ENCODE results near the gene COA5. TPM values are rescaled to one million over a fixed set of nuclear protein-coding genes. Genes with fewer than 3 reads are reported as not detected.
A peak's percentile ranks its signal among the peaks of the same experiment; 100 is the strongest.

The COA5 gene
- total RNA-seq, 2 experiments from 2014 or later, result 33.6 to 40.0 TPM

DNA sequence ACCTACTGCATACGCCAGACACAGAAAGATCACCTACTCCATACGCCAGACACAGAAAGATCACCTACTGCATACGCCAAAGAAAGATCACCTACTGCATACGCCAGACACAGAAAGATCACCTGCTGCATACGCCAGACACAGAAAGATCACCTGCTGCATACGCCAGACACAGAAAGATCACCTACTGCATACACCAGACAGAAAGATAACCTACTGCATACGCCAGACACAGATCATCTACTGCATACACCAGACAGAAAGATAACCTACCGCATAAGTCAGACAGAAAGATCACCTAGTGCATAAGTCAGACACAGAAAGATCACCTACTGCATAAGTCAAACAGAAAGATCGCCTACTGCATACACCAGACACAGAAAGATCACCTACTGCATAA lies 25.8 kb downstream of the COA5 start:
- TF ChIP-seq, protein P1, sequence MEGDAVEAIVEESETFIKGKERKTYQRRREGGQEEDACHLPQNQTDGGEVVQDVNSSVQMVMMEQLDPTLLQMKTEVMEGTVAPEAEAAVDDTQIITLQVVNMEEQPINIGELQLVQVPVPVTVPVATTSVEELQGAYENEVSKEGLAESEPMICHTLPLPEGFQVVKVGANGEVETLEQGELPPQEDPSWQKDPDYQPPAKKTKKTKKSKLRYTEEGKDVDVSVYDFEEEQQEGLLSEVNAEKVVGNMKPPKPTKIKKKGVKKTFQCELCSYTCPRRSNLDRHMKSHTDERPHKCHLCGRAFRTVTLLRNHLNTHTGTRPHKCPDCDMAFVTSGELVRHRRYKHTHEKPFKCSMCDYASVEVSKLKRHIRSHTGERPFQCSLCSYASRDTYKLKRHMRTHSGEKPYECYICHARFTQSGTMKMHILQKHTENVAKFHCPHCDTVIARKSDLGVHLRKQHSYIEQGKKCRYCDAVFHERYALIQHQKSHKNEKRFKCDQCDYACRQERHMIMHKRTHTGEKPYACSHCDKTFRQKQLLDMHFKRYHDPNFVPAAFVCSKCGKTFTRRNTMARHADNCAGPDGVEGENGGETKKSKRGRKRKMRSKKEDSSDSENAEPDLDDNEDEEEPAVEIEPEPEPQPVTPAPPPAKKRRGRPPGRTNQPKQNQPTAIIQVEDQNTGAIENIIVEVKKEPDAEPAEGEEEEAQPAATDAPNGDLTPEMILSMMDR (conservative IDR thresholded peaks at IDR 0.05; ENCODE audit: low read length), result no peak
- TF ChIP-seq EZH2phosphoT487 (IDR thresholded peaks at IDR 0.05; ENCODE audit: borderline replicate concordance, low read depth, low read length), result no peak
- peaks cover 5% of the 10 kb centered on the region; the same call in 1 of the 2 replicates for H3K36me3 ChIP-seq (ENCODE audit: insufficient read depth, low read length)
- CTCF ChIA-PET (ENCODE audit: unreplicated experiment), result no interaction called here
- H3K4me2 ChIP-seq (ENCODE audit: low read length), result no peak overlapping the region
- no peaks in the 10 kb centered on the region for H3K9me2 ChIP-seq (ENCODE audit: insufficient read depth, low read length)
- peaks cover 9% of the 10 kb centered on the region for H3K4me1 ChIP-seq (ENCODE audit: insufficient read depth, low read length, poor library complexity, severe bottlenecking)
- H3K9me3 ChIP-seq (ENCODE audit: low read length), result no peaks in the 10 kb centered on the region
- H3K4me3 ChIP-seq (ENCODE audit: low read depth, low read length, poor library complexity, severe bottlenecking), result no peak overlapping the region
- intact Hi-C loops (cut with micrococcal nuclease; ENCODE audit: unreplicated experiment), result no loop called here
- POLR2A ChIA-PET, result no interaction called here
- no peak overlapping the region for H2AFZ ChIP-seq (ENCODE audit: low read length)
- no peak for DNase-seq (ENCODE audit: low spot score)
- no peak overlapping the region for H3K27ac ChIP-seq (ENCODE audit: low read depth, low read length, poor library complexity, severe bottlenecking)
- no TSS peak for BruUV-seq (replicated peaks)
- H3K79me2 ChIP-seq (ENCODE audit: insufficient read depth, low read depth, low read length), result no peaks in the 10 kb centered on the region
- no peaks in the 10 kb centered on the region for H4K20me1 ChIP-seq (ENCODE audit: insufficient read depth, low read length)

DNA sequence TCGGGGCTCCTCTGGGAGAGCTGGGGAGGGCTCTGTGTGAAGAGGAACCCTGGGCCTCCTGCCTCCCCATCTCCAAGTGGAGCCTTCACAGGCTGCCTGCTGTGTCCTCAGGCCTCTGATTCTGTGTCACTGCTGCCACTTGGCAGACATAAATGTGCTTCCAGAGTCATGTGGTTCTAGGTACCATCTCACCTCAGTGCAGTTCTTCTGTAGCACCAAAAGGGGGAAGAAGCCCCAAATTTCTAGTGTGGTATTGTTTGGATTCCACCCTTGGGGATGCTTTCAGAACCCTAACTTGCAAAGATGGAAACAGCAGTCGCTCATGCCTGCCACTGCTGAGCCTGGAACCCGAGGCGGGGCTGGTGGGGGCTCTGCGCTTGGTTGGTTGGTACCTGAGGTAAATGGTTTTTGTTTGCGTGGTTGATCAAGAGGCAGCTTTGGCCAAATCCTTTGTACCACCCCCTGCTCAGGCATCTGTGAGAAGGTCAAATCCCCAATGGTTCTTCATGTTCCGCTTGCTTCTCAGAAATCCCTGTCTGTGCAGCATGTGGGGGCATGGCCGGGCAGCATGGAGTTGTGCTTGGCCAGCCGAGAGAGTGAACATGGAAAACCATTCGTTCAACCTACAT lies 27.5 kb downstream of the COA5 start:
- POLR2A ChIA-PET, result interaction anchor here (0.6 kb wide), 1 partner anchor 150 kb away, joined by 3 read pairs; no protein-coding TSS in a partner anchor
- no peaks in the 10 kb centered on the region for H3K9me3 ChIP-seq (ENCODE audit: low read length)
- H3K9me2 ChIP-seq (ENCODE audit: insufficient read depth, low read length), result no peaks in the 10 kb centered on the region
- TF ChIP-seq, protein P1 (conservative IDR thresholded peaks at IDR 0.05; ENCODE audit: low read length), result peak; percentile 22; the same call in 1 of the 2 replicates
- no peak for TF ChIP-seq EZH2phosphoT487 (IDR thresholded peaks at IDR 0.05; ENCODE audit: borderline replicate concordance, low read depth, low read length)
- H2AFZ ChIP-seq (ENCODE audit: low read length), result no peak overlapping the region
- H3K4me2 ChIP-seq (ENCODE audit: low read length), result 0 out of 2 replicates have a peak overlapping the region, but pooled peaks have one; percentile 10
- peaks cover 9% of the 10 kb centered on the region for H3K4me1 ChIP-seq (ENCODE audit: insufficient read depth, low read length, poor library complexity, severe bottlenecking)
- DNase-seq (ENCODE audit: low spot score), result no peak
- no peaks in the 10 kb centered on the region for H3K79me2 ChIP-seq (ENCODE audit: insufficient read depth, low read depth, low read length)
- peaks cover 5% of the 10 kb centered on the region; the same call in 1 of the 2 replicates for H3K36me3 ChIP-seq (ENCODE audit: insufficient read depth, low read length)
- no peaks in the 10 kb centered on the region for H4K20me1 ChIP-seq (ENCODE audit: insufficient read depth, low read length)
- CTCF ChIA-PET (ENCODE audit: unreplicated experiment), result no interaction called here
- H3K27ac ChIP-seq (ENCODE audit: low read depth, low read length, poor library complexity, severe bottlenecking), result no peak overlapping the region
- intact Hi-C loops (cut with micrococcal nuclease; ENCODE audit: unreplicated experiment), result no loop called here
- BruUV-seq (replicated peaks), result no TSS peak
- H3K4me3 ChIP-seq (ENCODE audit: low read depth, low read length, poor library complexity, severe bottlenecking), result no peak overlapping the region

DNA sequence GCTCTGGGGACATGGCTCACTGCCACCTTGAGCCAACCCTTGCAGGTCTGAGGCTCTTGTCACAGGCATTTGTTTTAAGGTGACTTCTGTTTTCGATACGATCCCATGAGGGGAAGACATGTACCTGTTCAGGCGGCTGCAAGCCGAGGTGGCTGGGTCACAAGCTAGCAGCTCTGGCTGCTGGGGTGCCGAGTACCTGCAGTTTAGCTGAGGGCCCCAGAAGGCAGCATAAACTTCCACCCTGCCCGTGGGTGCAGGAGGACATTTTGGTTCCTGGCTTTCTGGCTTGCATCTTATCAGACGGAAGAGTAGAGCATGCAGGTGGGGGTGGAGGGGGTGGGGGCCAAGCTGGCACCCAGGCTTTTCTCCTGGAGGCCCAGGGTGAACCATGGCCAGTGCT lies 28.4 kb downstream of the COA5 start:
- POLR2A ChIA-PET, result interaction anchor here (0.5 kb wide), 1 partner anchor 76 kb away, joined by 3 read pairs; no protein-coding TSS in a partner anchor
- BruUV-seq (replicated peaks), result no TSS peak

More for the DNA sequence above, 28.4 kb downstream of the COA5 start:
- CTCF ChIA-PET (ENCODE audit: unreplicated experiment), result interaction anchor here (1.3 kb wide), 1 partner anchor 11 kb away, joined by 3 read pairs; no protein-coding TSS in a partner anchor
- Histone ChIP-seq H3K9me2 (ENCODE audit: insufficient read depth, low read length) (no peaks in the 10 kb centered on the region), H3K4me1 (ENCODE audit: insufficient read depth, low read length, poor library complexity, severe bottlenecking) (peaks cover 9% of the 10 kb centered on the region), H3K4me3 (ENCODE audit: low read depth, low read length, poor library complexity, severe bottlenecking) (no peak overlapping the region), H3K27ac (ENCODE audit: low read depth, low read length, poor library complexity, severe bottlenecking) (no peak overlapping the region), H3K4me2 (ENCODE audit: low read length) (no peak overlapping the region), H3K9me3 (ENCODE audit: low read length) (no peaks in the 10 kb centered on the region), H3K36me3 (ENCODE audit: insufficient read depth, low read length) (peaks cover 5% of the 10 kb centered on the region; the same call in 1 of the 2 replicates), H2AFZ (ENCODE audit: low read length) (no peak overlapping the region), H3K79me2 (ENCODE audit: insufficient read depth, low read depth, low read length) (no peaks in the 10 kb centered on the region), H4K20me1 (ENCODE audit: insufficient read depth, low read length) (no peaks in the 10 kb centered on the region)
- DNase-seq (ENCODE audit: low spot score), result no peak
- TF ChIP-seq EZH2phosphoT487 (IDR thresholded peaks at IDR 0.05; ENCODE audit: borderline replicate concordance, low read depth, low read length), result no peak
- TF ChIP-seq, protein P1 (conservative IDR thresholded peaks at IDR 0.05; ENCODE audit: low read length), result no peak
- intact Hi-C loops (cut with micrococcal nuclease; ENCODE audit: unreplicated experiment), result no loop called here
